Thoracic aorta (tissue), 2 donors: ENCODE measurements around the gene SDCBP2. TPM values are rescaled to one million over a fixed set of nuclear protein-coding genes. Genes with fewer than 3 reads are reported as not detected.

Experiments
- ATAC-seq: fragments of 150-250 bp; one replicate; pipeline ENCODE4 v1.8.0; 2017; ENCODE audit warnings: low read depth; ENCODE audit not compliant: insufficient number of reproducible peaks, low FRiP score
- DNase-seq: peaks from one replicate; pipeline ENCODE4 v3.0.0-alpha.2; 2020; ENCODE audit warnings: low spot score
- H3K27ac ChIP-seq, 2 donors: fragments of 200-600 bp; sonication (generic); 1 replicate in 1 of 2; 2 replicates in 1 of 2; pipeline ENCODE4 v1.5.1; 2016; ENCODE audit warnings: mild to moderate bottlenecking in 2 of 2, moderate library complexity in 2 of 2
- H3K27me3 ChIP-seq: fragments of 200-600 bp; sonication (generic); replicated peaks from 2 replicates; pipeline ENCODE4 v1.6.0; 2016; ENCODE audit warnings: mild to moderate bottlenecking; ENCODE audit not compliant: insufficient read depth
- H3K36me3 ChIP-seq: fragments of 200-600 bp; sonication (generic); one replicate; pipeline ENCODE4 v1.5.1; 2016
- H3K4me1 ChIP-seq, 2 donors: fragments of 200-600 bp; sonication (generic); 1 replicate in 1 of 2; 2 replicates in 1 of 2; pipeline versions ENCODE4 v1.5.1 to v1.6.0; 2016; ENCODE audit warnings: low read depth in 2 of 2, mild to moderate bottlenecking in 1 of 2; ENCODE audit not compliant: control insufficient read depth in 1 of 2
- H3K4me3 ChIP-seq: fragments of 200-600 bp; sonication (generic); 2 replicates; pipeline ENCODE4 v1.5.1; 2016; ENCODE audit warnings: mild to moderate bottlenecking
- H3K9me3 ChIP-seq: fragments of 200-600 bp; sonication (generic); 2 replicates; pipeline ENCODE4 v1.5.1; 2016
- CTCF ChIP-seq: fragments of 200-600 bp; sonication (generic); IDR thresholded peaks from one replicate; pipeline ENCODE4 v1.5.1; 2019; ENCODE audit warnings: antibody characterized with exemption
- total RNA-seq, 2 donors: library from RNA; depleted of rRNA; stranded (reverse); fragments of >200 nt; gene quantifications; one replicate each; pipeline versions ENCODE4 v1.1.0 to v1.2.3, GENCODE V29; 2016

The SDCBP2 gene
- total RNA-seq, 2 donors from 2014 or later: 4.1 to 10.2 TPM

GRCh38 chr20:1325173-1326030 is 3.5 kb downstream of the SDCBP2 start:
- Histone ChIP-seq H3K4me1 (peaks cover 7 to 48% of the 10 kb centered on the region in 2 donors), H3K27me3 (no peaks in the 10 kb centered on the region), H3K9me3 (no peaks in the 10 kb centered on the region), H3K27ac (peak overlapping the region; percentile 96 to 97), H3K36me3 (no peaks in the 10 kb centered on the region), H3K4me3 (peak overlapping the region; percentile 84)
- ATAC-seq: peak; percentile 78
- peak; percentile 92 for DNase-seq
- peak; percentile 53 for TF ChIP-seq CTCF

- TF ChIP-seq CTCF: no peak
- no peaks in the 10 kb centered on the region for H3K36me3 ChIP-seq
- peak overlapping the region; percentile 60 to 96 for H3K27ac ChIP-seq
- H3K4me3 ChIP-seq: peak overlapping the region; percentile 84
- H3K27me3 ChIP-seq: no peaks in the 10 kb centered on the region
- ATAC-seq: peak; percentile 38
- no peaks in the 10 kb centered on the region for H3K9me3 ChIP-seq
- peaks cover 7 to 48% of the 10 kb centered on the region in 2 donors for H3K4me1 ChIP-seq
- DNase-seq: peak; percentile 50
Measured at GRCh38 chr20:1324598-1325172, 4.3 kb downstream of the SDCBP2 start.

- Histone ChIP-seq H3K9me3 (no peaks in the 10 kb centered on the region), H3K27me3 (no peaks in the 10 kb centered on the region), H3K4me3 (peak overlapping the region; percentile 84), H3K36me3 (no peaks in the 10 kb centered on the region), H3K4me1 (peaks cover 7 to 48% of the 10 kb centered on the region in 2 donors), H3K27ac (peak overlapping the region in 1 of 2 donors; percentile 96)
- DNase-seq (no peak), ATAC-seq (no peak)
- TF ChIP-seq CTCF: no peak
Measured at GRCh38 chr20:1323830-1324597, 4.9 kb downstream of the SDCBP2 start.

- no peak overlapping the region for H3K4me3 ChIP-seq
- peak overlapping the region; percentile 2 to 73 for H3K27ac ChIP-seq
- no peak for TF ChIP-seq CTCF
- H3K4me1 ChIP-seq: peaks cover 7 to 46% of the 10 kb centered on the region in 2 donors
- DNase-seq (no peak), ATAC-seq (no peak)
- no peaks in the 10 kb centered on the region for H3K9me3 ChIP-seq
- no peaks in the 10 kb centered on the region for H3K27me3 ChIP-seq
- no peaks in the 10 kb centered on the region for H3K36me3 ChIP-seq
Measured at GRCh38 chr20:1323256-1323655, 5.7 kb downstream of the SDCBP2 start.
